ENCODE results near the gene RBMY1J.
"Not testable (repeated sequence)": the region's sequence is repeated elsewhere in the genome, so short reads cannot be mapped to it uniquely, and the experiment has no call there.

RBMY1J gene

GRCh38 chrY:22370623-22371022, 32.6 kb upstream of the RBMY1J start (continued):
- TF ChIP-seq CTCF (tag by site-specific recombination; IDR thresholded peaks at IDR 0.05) (no peak), ZBTB21 (tag by site-specific recombination; IDR thresholded peaks at IDR 0.05) (no peak)

- H3K27ac ChIP-seq (ENCODE audit: extremely low read depth, low read depth, low read length): no peak overlapping the region
- ChIA-PET POLR2A (no interaction called here), CTCF (no interaction called here)
- no peaks in the 10 kb centered on the region for H3K9me3 ChIP-seq (ENCODE audit: control insufficient read depth, insufficient read depth, low read depth, low read length)
- H3K4me1 ChIP-seq (ENCODE audit: control insufficient read depth, insufficient read depth, low read length): no peaks in the 10 kb centered on the region
- H3K4me3 ChIP-seq (ENCODE audit: low read depth, low read length): no peak overlapping the region
- TF ChIP-seq ZNF335 (tag by site-specific recombination; conservative IDR thresholded peaks at IDR 0.05): no peak
- no peak for TF ChIP-seq BCL11A (tag by site-specific recombination; IDR thresholded peaks at IDR 0.05; ENCODE audit: low read depth)
- no peak for TF ChIP-seq ZNF214 (tag by site-specific recombination; IDR thresholded peaks at IDR 0.05; ENCODE audit: borderline replicate concordance)
- no peak for TF ChIP-seq ZBTB49 (tag by site-specific recombination; IDR thresholded peaks at IDR 0.05; ENCODE audit: low read depth)
- TF ChIP-seq ZNF175 (tag by site-specific recombination; IDR thresholded peaks at IDR 0.05): no peak
- TF ChIP-seq ZNF658 (tag by site-specific recombination; IDR thresholded peaks at IDR 0.05): no peak
- TF ChIP-seq ZNF155 (tag by site-specific recombination; IDR thresholded peaks at IDR 0.05): no peak
- H3K36me3 ChIP-seq (ENCODE audit: control insufficient read depth in 2 of 2, insufficient read depth in 1 of 2, low read length in 2 of 2): no peaks in the 10 kb centered on the region
Measured at GRCh38 chrY:22373494-22373893, 29.7 kb upstream of the RBMY1J start.

GRCh38 chrY:22444718-22445396, 41.6 kb downstream of the RBMY1J start:
- POLR2A ChIA-PET; CTCF ChIA-PET; H3K4me1 ChIP-seq (ENCODE audit: control insufficient read depth, insufficient read depth, low read length): not testable (repeated sequence)

GRCh38 chrY:22455522-22455921, 52.3 kb downstream of the RBMY1J start:
- H3K36me3 ChIP-seq (ENCODE audit: control insufficient read depth in 2 of 2, insufficient read depth in 1 of 2, low read length in 2 of 2); H3K27ac ChIP-seq (ENCODE audit: extremely low read depth, low read depth, low read length); H3K4me3 ChIP-seq (ENCODE audit: low read depth, low read length); CTCF ChIA-PET; H3K4me1 ChIP-seq (ENCODE audit: control insufficient read depth, insufficient read depth, low read length); POLR2A ChIA-PET; H3K9me3 ChIP-seq (ENCODE audit: control insufficient read depth, insufficient read depth, low read depth, low read length): not testable (repeated sequence)

More at GRCh38 chrY:22444718-22445396, 41.6 kb downstream of the RBMY1J start:
- H3K9me3 ChIP-seq (ENCODE audit: control insufficient read depth, insufficient read depth, low read depth, low read length); H3K36me3 ChIP-seq (ENCODE audit: control insufficient read depth in 2 of 2, insufficient read depth in 1 of 2, low read length in 2 of 2); H3K4me3 ChIP-seq (ENCODE audit: low read depth, low read length); H3K27ac ChIP-seq (ENCODE audit: extremely low read depth, low read depth, low read length): not testable (repeated sequence)

GRCh38 chrY:22461962-22462361, 58.8 kb downstream of the RBMY1J start:
- H3K4me1 ChIP-seq (ENCODE audit: control insufficient read depth, insufficient read depth, low read length); CTCF ChIA-PET; POLR2A ChIA-PET; H3K4me3 ChIP-seq (ENCODE audit: low read depth, low read length); H3K9me3 ChIP-seq (ENCODE audit: control insufficient read depth, insufficient read depth, low read depth, low read length); H3K36me3 ChIP-seq (ENCODE audit: control insufficient read depth in 2 of 2, insufficient read depth in 1 of 2, low read length in 2 of 2); H3K27ac ChIP-seq (ENCODE audit: extremely low read depth, low read depth, low read length): not testable (repeated sequence)
